Measurements from ENCODE around the gene NOS3.
A peak's percentile ranks its signal among the peaks of the same experiment; 100 is the strongest.

Gene NOS3

DNA sequence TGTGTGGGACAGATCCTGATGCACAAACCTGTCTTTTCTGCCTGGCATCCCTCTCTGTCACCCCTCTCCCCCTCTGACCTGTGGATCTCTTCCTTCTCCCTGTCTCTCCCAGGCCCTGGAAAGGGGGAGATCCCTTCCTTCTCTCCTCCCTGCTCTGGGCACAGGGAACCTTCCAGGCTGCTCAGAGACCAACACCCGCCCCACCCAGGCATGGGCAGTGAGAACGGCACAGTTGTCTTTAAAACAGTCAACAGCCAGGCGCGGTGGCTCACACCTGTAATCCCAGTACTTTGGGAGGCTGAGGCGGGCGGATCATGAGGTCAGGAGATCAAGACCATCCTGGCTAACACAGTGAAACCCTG, 47.4 kb upstream of the NOS3 start:
- H3K36me3 ChIP-seq (ENCODE audit: control insufficient read depth in 2 of 2, insufficient read depth in 1 of 2, low read length in 2 of 2): no peaks in the 10 kb centered on the region
- CTCF ChIA-PET: interaction anchor here (0.6 kb wide), 2 partner anchors 67 to 628 kb away, joined by 3 read pairs; no protein-coding TSS in a partner anchor
- TF ChIP-seq ZNF404 (tag by site-specific recombination; IDR thresholded peaks at IDR 0.05) (no peak), ZNF629 (tag by site-specific recombination; IDR thresholded peaks at IDR 0.05) (no peak), ZNF202 (tag by site-specific recombination; IDR thresholded peaks at IDR 0.05; ENCODE audit: borderline replicate concordance) (no peak), ZNF184 (tag by site-specific recombination; IDR thresholded peaks at IDR 0.05) (no peak), ZNF223 (tag by site-specific recombination; IDR thresholded peaks at IDR 0.05) (no peak), ZNF776 (tag by site-specific recombination; IDR thresholded peaks at IDR 0.05; ENCODE audit: borderline replicate concordance) (no peak), KLF17 (tag by site-specific recombination; IDR thresholded peaks at IDR 0.05) (no peak), ZNF2 (tag by site-specific recombination; IDR thresholded peaks at IDR 0.05) (no peak)
- no peak overlapping the region for H3K27ac ChIP-seq (ENCODE audit: extremely low read depth, low read depth, low read length)
- H3K4me3 ChIP-seq (ENCODE audit: low read depth, low read length): no peak overlapping the region
- no peaks in the 10 kb centered on the region for H3K4me1 ChIP-seq (ENCODE audit: control insufficient read depth, insufficient read depth, low read length)
- no peaks in the 10 kb centered on the region for H3K9me3 ChIP-seq (ENCODE audit: control insufficient read depth, insufficient read depth, low read depth, low read length)
- POLR2A ChIA-PET: no interaction called here

- TF ChIP-seq PRDM1 (tag by site-specific recombination; IDR thresholded peaks at IDR 0.05): no peak
- peak; percentile 59 for TF ChIP-seq ZSCAN4 (tag by site-specific recombination; IDR thresholded peaks at IDR 0.05)
- TF ChIP-seq BCL11B (tag by site-specific recombination; IDR thresholded peaks at IDR 0.05; ENCODE audit: low read depth): no peak
- no peak for TF ChIP-seq SALL2 (tag by site-specific recombination; IDR thresholded peaks at IDR 0.05; ENCODE audit: borderline replicate concordance)
- CTCF ChIA-PET: interaction anchor here (0.7 to 1.4 kb wide), 2 partner anchors 19 to 23 kb away, joined by 3 to 5 read pairs; no protein-coding TSS in a partner anchor
- H3K9me3 ChIP-seq (ENCODE audit: control insufficient read depth, insufficient read depth, low read depth, low read length): no peaks in the 10 kb centered on the region
- no peak overlapping the region for H3K4me3 ChIP-seq (ENCODE audit: low read depth, low read length)
- no peaks in the 10 kb centered on the region for H3K4me1 ChIP-seq (ENCODE audit: control insufficient read depth, insufficient read depth, low read length)
- H3K27ac ChIP-seq (ENCODE audit: extremely low read depth, low read depth, low read length): no peak overlapping the region
- no peaks in the 10 kb centered on the region for H3K36me3 ChIP-seq (ENCODE audit: control insufficient read depth in 2 of 2, insufficient read depth in 1 of 2, low read length in 2 of 2)
- POLR2A ChIA-PET: no interaction called here
Observed at GRCh38 chr7:150944066-150945042, 46.5 kb upstream of the NOS3 start.

GRCh38 chr7:150945171-150945852, 45.5 kb upstream of the NOS3 start:
- H3K9me3 ChIP-seq (ENCODE audit: control insufficient read depth, insufficient read depth, low read depth, low read length): no peaks in the 10 kb centered on the region
- ChIA-PET CTCF (interaction anchor here (0.7 to 1.4 kb wide), 2 partner anchors 18 to 73 kb away, joined by 3 to 5 read pairs; no protein-coding TSS in a partner anchor), POLR2A (no interaction called here)
- no peaks in the 10 kb centered on the region for H3K36me3 ChIP-seq (ENCODE audit: control insufficient read depth in 2 of 2, insufficient read depth in 1 of 2, low read length in 2 of 2)
- H3K4me1 ChIP-seq (ENCODE audit: control insufficient read depth, insufficient read depth, low read length): no peaks in the 10 kb centered on the region
- TF ChIP-seq ZSCAN23 (tag by site-specific recombination; IDR thresholded peaks at IDR 0.05) (no peak), GLIS2 (tag by site-specific recombination; IDR thresholded peaks at IDR 0.05) (0 out of 2 replicates have a peak, but pooled peaks have one; percentile 34), MYNN (tag by site-specific recombination; IDR thresholded peaks at IDR 0.05; ENCODE audit: borderline replicate concordance) (no peak), BCL11A (tag by site-specific recombination; IDR thresholded peaks at IDR 0.05; ENCODE audit: low read depth) (no peak), ZIC2 (tag by site-specific recombination; IDR thresholded peaks at IDR 0.05) (peak; percentile 49; the same call in 1 of the 2 replicates), ZNF621 (tag by site-specific recombination; IDR thresholded peaks at IDR 0.05) (no peak), SP2 (tag by site-specific recombination; IDR thresholded peaks at IDR 0.05) (no peak)
- no peak overlapping the region for H3K4me3 ChIP-seq (ENCODE audit: low read depth, low read length)
- H3K27ac ChIP-seq (ENCODE audit: extremely low read depth, low read depth, low read length): no peak overlapping the region

Measured in HEK293 (cell line).